Body of pancreas (tissue), 4 donors: ENCODE data around the gene IARS2. TPM values are rescaled to one million over a fixed set of nuclear protein-coding genes. Genes with fewer than 3 reads are reported as not detected.
"Not testable (repeated sequence)": the region's sequence is repeated elsewhere in the genome, so short reads cannot be mapped to it uniquely, and the experiment has no call there.

Source experiments
- ATAC-seq: fragments of 150-250 bp; one replicate; pipeline ENCODE4 v1.9.1; 2016
- DNase-seq, 4 donors: peaks; one replicate each; pipeline ENCODE4 v3.0.0-alpha.2; 2019
- H3K27ac ChIP-seq, 4 donors: fragments of 200-600 bp; sonication (generic); 1 replicate in 3 of 4; 2 replicates in 1 of 4; pipeline versions ENCODE4 v1.5.1 to v1.6.1; 2016 to 2019; ENCODE audit warnings: mild to moderate bottlenecking in 1 of 4, mixed read lengths in 1 of 4, moderate library complexity in 1 of 4
- H3K27me3 ChIP-seq, 2 donors: fragments of 200-600 bp; sonication (generic); one replicate each; pipeline ENCODE4 v1.6.0; 2016; ENCODE audit warnings: mild to moderate bottlenecking in 1 of 2
- H3K36me3 ChIP-seq, 2 donors: fragments of 200-600 bp; sonication (generic); replicated peaks in 1 of 2; 2 replicates each; pipeline ENCODE4 v1.5.1; 2016; ENCODE audit warnings: low read depth in 2 of 2; ENCODE audit not compliant: insufficient read depth in 1 of 2
- H3K4me1 ChIP-seq: fragments of 200-600 bp; sonication (generic); one replicate; pipeline ENCODE4 v1.6.0; 2016
- H3K4me3 ChIP-seq, 2 donors: fragments of 200-600 bp; sonication (generic); 1 replicate in 1 of 2; 2 replicates in 1 of 2; pipeline ENCODE4 v1.5.1; 2016 to 2019
- H3K9me3 ChIP-seq, 3 donors: fragments of 200-600 bp; sonication (generic); 1 replicate in 2 of 3; 2 replicates in 1 of 3; pipeline ENCODE4 v1.5.1; 2016
- CTCF ChIP-seq, 7 experiments: fragments of 450-650 bp in 4 of 7; fragments of 200-600 bp in 3 of 7; sonication (generic) in 3 of 7; IDR thresholded peaks; one replicate each; pipeline ENCODE4 v1.5.1; 2016 to 2019; ENCODE audit warnings: antibody characterized with exemption in 7 of 7
- POLR2A ChIP-seq, 3 donors: fragments of 450-650 bp; IDR thresholded peaks; one replicate each; pipeline ENCODE4 v1.6.1; 2016; ENCODE audit warnings: antibody characterized with exemption in 3 of 3, mild to moderate bottlenecking in 2 of 3
- WGBS, 2 donors: methylation state at CpG; one replicate each; pipeline ENCODE4 v1.1.5; 2017; 5-methylcytosine and 5-hydroxymethylcytosine counted together
- intact Hi-C: fragments of 100-400 bp; cut with DNase I; formaldehyde crosslinking; loops from one replicate; pipeline ENCODE4 v1.15.1; 2023
- total RNA-seq, 2 donors: library from RNA; depleted of rRNA; stranded (reverse); fragments of >200 nt; gene quantifications; one replicate each; pipeline ENCODE4 v1.1.0, GENCODE V29; 2016

The IARS2 gene
- total RNA-seq, 2 donors from 2014 or later: 32.7 to 40.2 TPM

DNA sequence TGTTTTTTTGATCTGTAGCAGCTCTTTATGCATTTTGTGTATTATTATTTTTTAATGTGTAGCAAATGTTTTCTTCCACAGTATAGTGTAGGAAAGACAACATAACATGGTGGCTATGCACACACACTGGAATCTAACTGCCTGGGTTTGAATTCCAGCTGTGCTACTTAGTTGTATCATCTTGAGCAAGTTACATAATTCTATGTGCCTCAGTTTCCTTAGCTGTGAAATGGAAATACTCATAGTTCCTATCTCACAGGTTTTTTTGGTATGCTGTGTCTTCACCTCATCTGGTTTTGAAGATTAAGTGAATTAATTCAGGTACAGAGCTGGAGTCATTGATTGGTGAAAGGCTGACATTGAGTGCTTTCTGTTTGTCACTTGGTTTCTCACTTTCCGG lies 1.2 kb upstream of the IARS2 start:
- Histone ChIP-seq H3K27me3 (no peaks in the 10 kb centered on the region), H3K27ac (no peak overlapping the region), H3K9me3 (no peaks in the 10 kb centered on the region), H3K36me3 (no peaks in the 10 kb centered on the region), H3K4me3 (no peak overlapping the region), H3K4me1 (peaks cover 36% of the 10 kb centered on the region)
- WGBS, 2 donors: 95 to 100% methylated on average over 1 of the region's 1 CpG
- intact Hi-C loops: no loop called here
- DNase-seq: no peak
- no peak for ATAC-seq
- TF ChIP-seq CTCF (IDR thresholded peaks at IDR 0.05) (no peak), POLR2A (IDR thresholded peaks at IDR 0.05) (no peak)

GRCh38 chr1:220093361-220094015 lies 444 bp upstream of the IARS2 start:
- no peak for DNase-seq
- no peak for TF ChIP-seq CTCF (IDR thresholded peaks at IDR 0.05)
- TF ChIP-seq POLR2A (IDR thresholded peaks at IDR 0.05): no peak
- Histone ChIP-seq H3K4me3 (peak overlapping the region in 1 of 2 donors; percentile 84), H3K27ac (peak overlapping the region in 3 of 4 donors; percentile 53 to 89 (median 88)), H3K27me3 (no peaks in the 10 kb centered on the region), H3K9me3 (no peaks in the 10 kb centered on the region), H3K4me1 (peaks cover 29% of the 10 kb centered on the region), H3K36me3 (no peaks in the 10 kb centered on the region)
- 14 to 18% methylated on average over 12 of the region's 12 CpGs for WGBS, 2 donors
- no peak for ATAC-seq
- intact Hi-C loops: no loop called here

- DNase-seq: no peak
- no peak for TF ChIP-seq CTCF (IDR thresholded peaks at IDR 0.05)
- no peak for TF ChIP-seq POLR2A (IDR thresholded peaks at IDR 0.05)
- intact Hi-C loops: no loop called here
- Histone ChIP-seq H3K27me3 (no peaks in the 10 kb centered on the region), H3K9me3 (no peaks in the 10 kb centered on the region), H3K4me1 (peaks cover 10% of the 10 kb centered on the region), H3K27ac (no peak overlapping the region), H3K4me3 (no peak overlapping the region), H3K36me3 (peaks cover 0 to 27% of the 10 kb centered on the region in 2 donors)
- ATAC-seq: no peak
Measured at GRCh38 chr1:220099826-220100225, 5.9 kb downstream of the IARS2 start.

GRCh38 chr1:220110473-220110872 lies 16.5 kb downstream of the IARS2 start:
- DNase-seq, H3K27ac ChIP-seq, H3K9me3 ChIP-seq, intact Hi-C loops, ATAC-seq, H3K27me3 ChIP-seq, H3K4me3 ChIP-seq, H3K4me1 ChIP-seq: not testable (repeated sequence)
- peaks cover 3 to 25% of the 10 kb centered on the region in 2 donors for H3K36me3 ChIP-seq
- 88 to 90% methylated on average over 6 of the region's 6 CpGs for WGBS, 2 donors

DNA sequence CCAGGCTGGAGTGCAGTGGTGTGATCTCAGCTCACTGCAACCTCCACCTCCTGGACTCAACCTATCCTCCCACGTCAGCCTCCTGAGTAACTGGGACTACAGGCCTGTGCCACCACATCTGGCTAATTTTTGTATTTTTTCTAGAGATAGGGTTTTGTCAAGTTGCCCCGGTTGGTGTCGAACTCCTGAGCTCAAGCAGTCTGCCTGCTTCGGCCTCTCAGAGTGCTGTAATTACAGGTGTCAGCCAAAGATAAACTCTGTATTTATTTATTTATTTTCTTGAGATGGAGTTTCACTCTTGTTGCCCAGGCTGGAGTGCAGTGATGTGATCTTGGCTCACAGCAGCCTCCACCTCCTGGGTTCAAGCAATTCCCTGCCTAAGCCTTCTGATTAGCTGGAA lies 18.7 kb downstream of the IARS2 start:
- H3K9me3 ChIP-seq, ATAC-seq, H3K4me1 ChIP-seq, H3K4me3 ChIP-seq, H3K27me3 ChIP-seq, DNase-seq, H3K27ac ChIP-seq, intact Hi-C loops: not testable (repeated sequence)
- WGBS, 2 donors: 88 to 93% methylated on average over 4 of the region's 4 CpGs
- peaks cover 3 to 15% of the 10 kb centered on the region in 2 donors for H3K36me3 ChIP-seq

- ATAC-seq: peak; percentile 55
- H3K4me3 ChIP-seq: no peak overlapping the region
Measured at GRCh38 chr1:220113136-220113695, 19.3 kb downstream of the IARS2 start.

More at GRCh38 chr1:220113136-220113695, 19.3 kb downstream of the IARS2 start:
- H3K36me3 ChIP-seq: peaks cover 3 to 11% of the 10 kb centered on the region in 2 donors
- H3K27ac ChIP-seq: no peak overlapping the region
- H3K27me3 ChIP-seq: no peaks in the 10 kb centered on the region
- no peak for TF ChIP-seq POLR2A (IDR thresholded peaks at IDR 0.05)
- TF ChIP-seq CTCF (IDR thresholded peaks at IDR 0.05): peak; percentile 17 to 54 (median 50)
- no peaks in the 10 kb centered on the region for H3K9me3 ChIP-seq
- no peak for DNase-seq
- WGBS, 2 donors: 57 to 71% methylated on average over 5 of the region's 5 CpGs
- intact Hi-C loops: no loop called here
- H3K4me1 ChIP-seq: no peaks in the 10 kb centered on the region
